ENCODE data around the gene ITGB2. TPM values are rescaled to one million over a fixed set of nuclear protein-coding genes. Genes with fewer than 3 reads are reported as not detected.

The ITGB2 gene
- total RNA-seq, 1 experiment from 2014 or later: 1.5 TPM

GRCh38 chr21:44858291-44858690 is 62.4 kb downstream of the ITGB2 start:
- CTCF ChIA-PET: no interaction called here
- no peak overlapping the region for H3K27ac Mint-ChIP-seq
- POLR2A ChIA-PET: no interaction called here
- H3K4me3 Mint-ChIP-seq: no peak overlapping the region
- TF ChIP-seq ZNF512 (CRISPR knock-in tag; IDR thresholded peaks at IDR 0.05; ENCODE audit: borderline replicate concordance) (no peak), ZNF232 (CRISPR knock-in tag; IDR thresholded peaks at IDR 0.05) (no peak), TEAD1 (CRISPR knock-in tag; IDR thresholded peaks at IDR 0.05) (no peak), SMAD3 (CRISPR knock-in tag; IDR thresholded peaks at IDR 0.05; ENCODE audit: borderline replicate concordance) (no peak), FOXK1 (CRISPR knock-in tag; IDR thresholded peaks at IDR 0.05) (no peak), NR2C2 (CRISPR knock-in tag; IDR thresholded peaks at IDR 0.05) (no peak), ESRRA (CRISPR knock-in tag; IDR thresholded peaks at IDR 0.05; ENCODE audit: borderline replicate concordance) (no peak), NFE2L1 (CRISPR knock-in tag; IDR thresholded peaks at IDR 0.05) (no peak), ZNF423 (CRISPR knock-in tag; IDR thresholded peaks at IDR 0.05) (no peak), USF2 (CRISPR knock-in tag; IDR thresholded peaks at IDR 0.05) (no peak)
- no peak for ATAC-seq
- H3K9me3 Mint-ChIP-seq: no peaks in the 10 kb centered on the region
- no peaks in the 10 kb centered on the region for H3K27me3 Mint-ChIP-seq (ENCODE audit: low read depth)
- 0 out of 2 replicates have a peak, but pooled peaks cover 2% of the 10 kb centered on the region for H3K4me1 Mint-ChIP-seq
- DNase-seq (ENCODE audit: low spot score): no peak
- peaks cover 60% of the 10 kb centered on the region for H3K36me3 Mint-ChIP-seq

- POLR2A ChIA-PET: no interaction called here
- H3K4me1 Mint-ChIP-seq: 0 out of 2 replicates have a peak, but pooled peaks cover 2% of the 10 kb centered on the region
- CTCF ChIA-PET: no interaction called here
- H3K27ac Mint-ChIP-seq: no peak overlapping the region
- H3K4me3 Mint-ChIP-seq: no peak overlapping the region
- H3K36me3 Mint-ChIP-seq: peaks cover 62% of the 10 kb centered on the region
- H3K27me3 Mint-ChIP-seq (ENCODE audit: low read depth): no peaks in the 10 kb centered on the region
- TF ChIP-seq CREM (CRISPR knock-in tag; IDR thresholded peaks at IDR 0.05) (no peak), ZBTB21 (CRISPR knock-in tag; IDR thresholded peaks at IDR 0.05; ENCODE audit: borderline replicate concordance) (no peak), GABPB1 (CRISPR knock-in tag; IDR thresholded peaks at IDR 0.05) (no peak), PRDM15 (CRISPR knock-in tag; IDR thresholded peaks at IDR 0.05) (no peak), SMAD3 (CRISPR knock-in tag; IDR thresholded peaks at IDR 0.05; ENCODE audit: borderline replicate concordance) (no peak), USF1 (CRISPR knock-in tag; IDR thresholded peaks at IDR 0.05) (no peak)
- ATAC-seq (no peak), DNase-seq (ENCODE audit: low spot score) (no peak)
- no peaks in the 10 kb centered on the region for H3K9me3 Mint-ChIP-seq
Observed at GRCh38 chr21:44857127-44857892, 63.4 kb downstream of the ITGB2 start.

GRCh38 chr21:44856131-44856530 is 64.6 kb downstream of the ITGB2 start:
- no peaks in the 10 kb centered on the region for H3K27me3 Mint-ChIP-seq (ENCODE audit: low read depth)
- no peaks in the 10 kb centered on the region for H3K4me1 Mint-ChIP-seq
- DNase-seq (ENCODE audit: low spot score) (no peak), ATAC-seq (no peak)
- no peak overlapping the region; the same call in 1 of the 2 replicates for H3K27ac Mint-ChIP-seq
- H3K4me3 Mint-ChIP-seq: no peak overlapping the region
- no peak for TF ChIP-seq E2F1 (CRISPR knock-in tag; IDR thresholded peaks at IDR 0.05)
- no peak for TF ChIP-seq ATF3 (CRISPR knock-in tag; conservative IDR thresholded peaks at IDR 0.05)
- ChIA-PET POLR2A (no interaction called here), CTCF (no interaction called here)
- no peaks in the 10 kb centered on the region for H3K9me3 Mint-ChIP-seq
- H3K36me3 Mint-ChIP-seq: peaks cover 64% of the 10 kb centered on the region
